ENCODE measurements around the gene PPAT. TPM values are rescaled to one million over a fixed set of nuclear protein-coding genes. Genes with fewer than 3 reads are reported as not detected.
A peak's percentile ranks its signal among the peaks of the same experiment; 100 is the strongest.

PPAT gene
- total and polyA plus RNA-seq, 8 donors = 1.6 to 10.0 (median 5.5) TPM

DNA sequence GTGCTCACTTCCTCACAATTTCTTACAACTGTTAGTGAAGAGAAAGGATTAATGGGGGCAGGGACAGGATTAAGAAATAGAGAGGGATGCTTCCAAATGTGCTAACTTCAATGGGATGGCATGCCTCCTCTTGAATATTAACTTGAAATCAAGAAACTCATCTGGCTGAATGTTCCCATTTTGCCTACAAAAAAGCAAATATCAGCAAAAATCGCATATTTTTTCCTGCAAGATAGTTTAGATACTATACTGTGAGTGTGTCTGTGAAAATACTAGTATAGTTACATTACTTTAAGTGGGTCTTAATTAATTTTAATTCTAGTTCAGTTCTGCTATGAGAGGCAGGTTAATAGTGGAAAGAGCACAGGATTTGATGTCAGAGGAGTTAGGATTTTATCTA lies 5.6 kb upstream of the PPAT start:
- no peak overlapping the region for H3K27ac ChIP-seq
- DNase-seq (no peak), ATAC-seq (no peak), FAIRE-seq (no peak)
- no peaks in the 10 kb centered on the region for H3K9me3 ChIP-seq
- intact Hi-C loops (cut with DNase I) = no loop called here
- 86 to 92% methylated on average over 1 of the region's 1 CpG for WGBS, 2 donors
- TF ChIP-seq, protein P1, sequence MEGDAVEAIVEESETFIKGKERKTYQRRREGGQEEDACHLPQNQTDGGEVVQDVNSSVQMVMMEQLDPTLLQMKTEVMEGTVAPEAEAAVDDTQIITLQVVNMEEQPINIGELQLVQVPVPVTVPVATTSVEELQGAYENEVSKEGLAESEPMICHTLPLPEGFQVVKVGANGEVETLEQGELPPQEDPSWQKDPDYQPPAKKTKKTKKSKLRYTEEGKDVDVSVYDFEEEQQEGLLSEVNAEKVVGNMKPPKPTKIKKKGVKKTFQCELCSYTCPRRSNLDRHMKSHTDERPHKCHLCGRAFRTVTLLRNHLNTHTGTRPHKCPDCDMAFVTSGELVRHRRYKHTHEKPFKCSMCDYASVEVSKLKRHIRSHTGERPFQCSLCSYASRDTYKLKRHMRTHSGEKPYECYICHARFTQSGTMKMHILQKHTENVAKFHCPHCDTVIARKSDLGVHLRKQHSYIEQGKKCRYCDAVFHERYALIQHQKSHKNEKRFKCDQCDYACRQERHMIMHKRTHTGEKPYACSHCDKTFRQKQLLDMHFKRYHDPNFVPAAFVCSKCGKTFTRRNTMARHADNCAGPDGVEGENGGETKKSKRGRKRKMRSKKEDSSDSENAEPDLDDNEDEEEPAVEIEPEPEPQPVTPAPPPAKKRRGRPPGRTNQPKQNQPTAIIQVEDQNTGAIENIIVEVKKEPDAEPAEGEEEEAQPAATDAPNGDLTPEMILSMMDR (IDR thresholded peaks at IDR 0.05) = no peak
- H3K4me3 ChIP-seq = no peak overlapping the region
- H3K36me3 ChIP-seq = peaks cover 0 to 11% (median 9%) of the 10 kb centered on the region in 3 donors
- H3K4me1 ChIP-seq = peaks cover 0 to 8% (median 6%) of the 10 kb centered on the region in 3 donors
- H3K27me3 ChIP-seq = no peaks in the 10 kb centered on the region

DNA sequence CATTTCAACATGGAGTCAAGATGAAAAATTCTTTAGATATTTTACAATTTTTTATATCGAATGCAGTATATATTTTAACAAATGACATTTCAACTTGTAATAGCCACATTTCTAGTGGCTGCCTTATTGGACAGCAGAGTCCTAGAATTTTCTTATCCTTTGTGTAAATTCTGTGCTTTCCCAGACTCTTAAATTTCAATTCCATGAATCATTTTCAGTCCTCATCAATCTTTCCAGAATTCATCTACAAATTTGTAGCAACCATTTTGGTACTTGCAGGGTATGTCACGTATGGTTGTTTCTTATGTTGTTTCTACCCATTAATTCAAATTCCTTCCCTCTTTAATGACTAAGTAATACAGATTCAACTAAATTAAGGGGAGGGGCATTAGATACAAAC lies 3.4 kb upstream of the PPAT start:
- peaks cover 0 to 11% (median 9%) of the 10 kb centered on the region in 3 donors for H3K36me3 ChIP-seq
- FAIRE-seq (no peak), DNase-seq (no peak), ATAC-seq (no peak)
- intact Hi-C loops (cut with DNase I) = no loop called here
- WGBS, 2 donors = 92 to 95% methylated on average over 2 of the region's 2 CpGs
- TF ChIP-seq, protein P1 (IDR thresholded peaks at IDR 0.05) = no peak
- H3K9me3 ChIP-seq = no peaks in the 10 kb centered on the region
- H3K27me3 ChIP-seq = no peaks in the 10 kb centered on the region
- peaks cover 7 to 12% (median 9%) of the 10 kb centered on the region in 3 donors for H3K4me1 ChIP-seq
- no peak overlapping the region for H3K4me3 ChIP-seq
- no peak overlapping the region for H3K27ac ChIP-seq

DNA sequence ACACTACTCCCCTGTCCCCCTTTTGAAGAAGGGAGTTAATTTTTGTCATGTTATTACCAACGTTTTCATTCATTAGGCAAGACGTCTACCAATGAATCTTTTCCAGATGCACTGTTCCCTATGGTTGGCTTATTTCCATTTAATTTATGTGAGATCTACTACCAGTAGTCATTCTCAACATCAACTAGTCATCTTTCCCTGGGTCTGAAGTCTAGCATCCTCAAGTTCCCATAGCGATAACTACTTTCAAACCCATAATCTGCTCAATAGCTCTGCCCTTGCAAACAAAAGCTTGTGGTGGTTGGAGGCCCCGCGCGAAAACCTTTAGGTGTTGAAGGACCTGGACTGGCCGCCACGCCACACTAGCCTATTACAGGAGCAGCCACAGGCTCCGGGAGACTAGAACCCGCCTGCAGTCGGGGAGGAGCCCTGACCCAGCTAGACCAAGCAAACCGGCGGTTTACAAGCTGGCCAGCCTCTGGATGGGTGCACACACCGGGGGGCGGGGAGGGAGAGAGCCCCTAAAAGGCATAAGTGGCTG lies 746 bp downstream of the PPAT start:
- intact Hi-C loops (cut with DNase I) = no loop called here
- Histone ChIP-seq H3K4me1 (peaks cover 8 to 14% (median 9%) of the 10 kb centered on the region in 3 donors), H3K9me3 (no peaks in the 10 kb centered on the region), H3K36me3 (no peaks in the 10 kb centered on the region), H3K27me3 (no peaks in the 10 kb centered on the region), H3K4me3 (peak overlapping the region; percentile 53 to 87 (median 76)), H3K27ac (peak overlapping the region; percentile 84 to 90 (median 86))
- ATAC-seq (peak; percentile 8 to 41 (median 31)), FAIRE-seq (no peak), DNase-seq (peak in 4 of 6 donors; percentile 23 to 69 (median 56))
- TF ChIP-seq, protein P1 (IDR thresholded peaks at IDR 0.05) = no peak
- 1 to 2% methylated on average over 15 of the region's 15 CpGs for WGBS, 2 donors

DNA sequence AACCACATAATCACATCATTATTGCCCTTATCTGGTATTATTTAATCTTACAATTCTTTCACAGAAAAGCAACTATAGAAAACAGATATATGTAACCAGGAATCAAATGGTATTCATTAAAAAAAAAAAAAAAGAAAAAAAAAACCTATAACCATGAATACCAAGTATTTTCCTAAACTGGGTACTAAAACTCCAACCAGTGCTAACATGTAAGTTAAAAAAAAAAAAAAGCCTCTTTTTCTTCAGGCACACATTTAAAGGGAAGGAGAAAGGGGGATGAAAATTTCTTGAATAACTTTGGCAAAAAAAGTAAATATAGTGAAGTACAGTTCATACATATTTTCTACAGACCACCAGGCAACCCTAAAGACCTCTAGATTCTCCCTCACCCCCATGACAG lies 2.1 kb downstream of the PPAT start:
- TF ChIP-seq, protein P1 (IDR thresholded peaks at IDR 0.05) = no peak
- no peak overlapping the region for H3K27ac ChIP-seq
- FAIRE-seq (no peak), DNase-seq (no peak), ATAC-seq (no peak)
- no peak overlapping the region for H3K4me3 ChIP-seq
- no peaks in the 10 kb centered on the region for H3K36me3 ChIP-seq
- H3K4me1 ChIP-seq = peaks cover 8 to 14% (median 9%) of the 10 kb centered on the region in 3 donors
- H3K27me3 ChIP-seq = no peaks in the 10 kb centered on the region
- no peaks in the 10 kb centered on the region for H3K9me3 ChIP-seq
- intact Hi-C loops (cut with DNase I) = no loop called here

DNA sequence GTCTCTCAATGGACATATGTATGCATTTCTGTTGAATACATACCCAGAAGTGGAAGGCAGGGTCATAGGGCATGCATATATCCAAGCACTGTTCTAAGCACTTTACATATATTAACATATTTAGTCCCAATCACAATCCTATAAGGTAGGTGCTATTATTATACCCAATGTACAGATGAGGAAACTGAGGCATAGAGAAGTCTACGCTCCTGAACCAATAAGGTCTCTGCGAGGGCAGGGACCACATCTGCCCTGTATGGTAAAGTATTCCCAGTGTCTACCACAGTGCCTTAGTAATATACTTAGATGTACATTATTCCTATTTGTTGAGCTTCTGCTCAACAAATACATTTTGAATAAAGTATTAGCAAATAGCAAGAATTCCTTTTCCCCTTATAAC lies 5.2 kb downstream of the PPAT start:
- DNase-seq (no peak), ATAC-seq (no peak), FAIRE-seq (no peak)
- Histone ChIP-seq H3K9me3 (no peaks in the 10 kb centered on the region), H3K27me3 (no peaks in the 10 kb centered on the region), H3K4me1 (peaks cover 4 to 8% (median 7%) of the 10 kb centered on the region in 3 donors), H3K27ac (no peak overlapping the region), H3K4me3 (no peak overlapping the region), H3K36me3 (no peaks in the 10 kb centered on the region)
- TF ChIP-seq, protein P1 (IDR thresholded peaks at IDR 0.05) = no peak
- intact Hi-C loops (cut with DNase I) = no loop called here
- 98 to 100% methylated on average over 2 of the region's 2 CpGs for WGBS, 2 donors
